ENCODE results near the gene CELF4. TPM values are rescaled to one million over a fixed set of nuclear protein-coding genes. Genes with fewer than 3 reads are reported as not detected.
"Not testable (repeated sequence)": the region's sequence is repeated elsewhere in the genome, so short reads cannot be mapped to it uniquely, and the experiment has no call there.

Gene CELF4
- polyA plus RNA-seq, 5 donors: 7.1 to 8.8 (median 8.5) TPM

- DNase-seq: no peak
These were observed 204.1 kb downstream of the CELF4 start for GRCh38 chr18:37361335-37362157.

GRCh38 chr18:37358061-37358460, 207.5 kb downstream of the CELF4 start:
- not testable (repeated sequence) for DNase-seq

DNA sequence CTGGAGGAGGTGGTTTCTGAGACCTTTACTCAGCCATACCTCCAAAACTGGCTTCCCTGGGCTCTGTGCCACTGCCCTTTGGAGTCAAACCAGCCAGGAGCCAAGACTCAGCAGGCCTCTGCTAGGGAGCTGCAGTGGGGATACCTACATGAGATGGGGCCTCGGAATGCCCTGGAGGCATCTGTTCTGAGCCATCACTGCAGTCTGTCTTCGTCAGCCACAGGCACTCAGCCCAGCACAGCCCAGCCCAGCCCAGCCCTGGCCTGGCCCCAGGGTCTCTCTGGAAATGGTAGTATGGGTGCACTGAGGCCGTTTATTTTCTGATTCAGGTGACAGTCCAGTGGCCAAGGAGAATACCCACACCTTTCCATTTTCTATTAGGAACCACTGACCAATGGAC, 209.8 kb downstream of the CELF4 start:
- no peak for DNase-seq

DNA sequence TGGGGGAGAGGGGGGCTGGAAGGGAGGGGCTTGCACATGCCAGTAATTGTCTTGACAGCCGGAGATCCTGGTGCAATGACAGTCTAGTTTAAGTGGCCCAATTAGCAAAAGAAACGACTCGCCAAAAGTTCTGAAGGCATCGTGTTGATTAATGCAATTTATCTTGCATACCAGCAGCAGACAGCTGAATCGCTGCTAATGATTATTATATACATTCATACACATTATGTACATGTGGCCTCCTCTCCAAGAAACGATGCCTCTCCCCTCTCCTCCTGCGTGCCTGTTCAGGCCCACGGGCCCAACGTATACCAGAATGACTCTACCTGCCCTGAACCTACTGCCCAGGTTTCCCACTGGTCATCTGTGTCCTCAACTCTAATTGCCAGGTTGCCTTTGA, 214.5 kb downstream of the CELF4 start:
- no peak for DNase-seq

- no peak for DNase-seq
These were observed 216.9 kb downstream of the CELF4 start for GRCh38 chr18:37348729-37349128.

GRCh38 chr18:37346048-37346447, 219.6 kb downstream of the CELF4 start:
- no peak for DNase-seq

DNA sequence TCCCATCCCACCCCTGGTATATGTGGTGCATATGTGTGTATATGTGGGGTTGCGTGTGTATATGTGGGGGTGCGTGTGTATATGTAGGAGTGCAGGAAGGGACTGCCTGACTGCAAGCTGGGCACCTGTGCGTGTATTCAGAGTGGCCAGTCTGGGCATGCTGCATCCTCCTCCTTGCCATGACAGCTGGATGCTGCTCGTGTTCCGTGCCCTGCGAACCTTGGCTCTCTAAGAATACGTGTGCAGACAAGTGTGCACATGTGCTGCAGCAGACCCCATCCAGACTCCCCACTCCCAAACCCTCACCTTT, 222.1 kb downstream of the CELF4 start:
- DNase-seq: no peak

GRCh38 chr18:37341473-37342086, 224.0 kb downstream of the CELF4 start:
- DNase-seq: no peak

DNA sequence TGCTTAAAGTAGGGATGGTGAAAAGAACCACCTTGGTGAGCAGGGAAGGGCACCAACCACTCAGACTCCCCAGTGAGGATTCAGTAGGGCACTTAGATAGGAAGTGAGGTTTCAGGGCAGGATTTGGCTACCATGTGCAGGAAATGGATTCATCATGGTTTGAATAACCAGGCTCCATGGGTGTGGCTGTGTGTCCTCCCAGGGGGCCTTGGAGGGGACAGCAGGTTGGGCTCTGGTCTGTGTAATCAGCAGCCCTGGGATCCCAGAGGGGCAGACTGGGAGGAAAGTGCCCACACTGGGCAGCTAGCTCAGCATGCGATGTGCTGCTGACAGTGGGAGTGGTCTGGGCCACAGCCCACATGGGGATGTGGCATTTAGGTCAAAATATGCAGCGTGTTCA, 224.6 kb downstream of the CELF4 start:
- DNase-seq: no peak

GRCh38 chr18:37339701-37340215, 225.8 kb downstream of the CELF4 start:
- no peak for DNase-seq

DNA sequence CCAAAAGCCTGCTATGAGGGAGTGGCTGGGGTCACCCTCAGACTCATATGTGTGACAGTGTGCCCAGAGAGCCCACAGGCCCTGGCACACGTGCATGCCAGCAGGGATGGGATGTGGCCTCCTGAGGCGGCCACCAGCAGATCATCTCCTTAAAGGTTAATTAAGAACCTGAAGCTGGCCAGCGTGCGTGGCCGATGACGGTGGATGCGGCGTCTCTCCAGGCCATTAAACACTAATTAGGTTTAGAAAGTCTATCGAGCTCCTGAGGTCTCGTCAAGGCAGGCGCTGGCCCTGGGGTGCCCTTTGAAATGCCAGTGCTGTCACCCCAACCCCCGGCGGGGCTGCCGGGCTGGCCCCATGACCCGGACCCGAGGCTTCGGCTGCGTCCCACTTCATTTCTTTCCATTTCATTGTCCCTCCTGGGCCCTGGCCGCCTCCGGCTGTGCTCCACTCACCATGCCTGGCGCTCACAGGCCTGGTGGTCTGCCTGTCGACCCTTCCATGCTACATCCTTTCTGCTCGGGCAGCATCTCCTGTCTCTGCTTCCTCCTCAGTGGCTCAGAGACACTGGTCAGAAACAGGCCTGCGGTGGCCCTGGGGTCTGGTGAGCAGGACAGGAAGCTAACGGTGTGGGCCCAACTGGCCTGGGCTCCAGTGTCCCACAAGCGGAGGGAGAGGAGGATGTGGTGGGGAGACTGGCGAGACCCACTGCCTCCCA, 228.9 kb downstream of the CELF4 start:
- DNase-seq: no peak

- DNase-seq: no peak
These were observed 230.2 kb downstream of the CELF4 start for GRCh38 chr18:37335409-37335736.

GRCh38 chr18:37334631-37335408, 230.8 kb downstream of the CELF4 start:
- no peak for DNase-seq

DNA sequence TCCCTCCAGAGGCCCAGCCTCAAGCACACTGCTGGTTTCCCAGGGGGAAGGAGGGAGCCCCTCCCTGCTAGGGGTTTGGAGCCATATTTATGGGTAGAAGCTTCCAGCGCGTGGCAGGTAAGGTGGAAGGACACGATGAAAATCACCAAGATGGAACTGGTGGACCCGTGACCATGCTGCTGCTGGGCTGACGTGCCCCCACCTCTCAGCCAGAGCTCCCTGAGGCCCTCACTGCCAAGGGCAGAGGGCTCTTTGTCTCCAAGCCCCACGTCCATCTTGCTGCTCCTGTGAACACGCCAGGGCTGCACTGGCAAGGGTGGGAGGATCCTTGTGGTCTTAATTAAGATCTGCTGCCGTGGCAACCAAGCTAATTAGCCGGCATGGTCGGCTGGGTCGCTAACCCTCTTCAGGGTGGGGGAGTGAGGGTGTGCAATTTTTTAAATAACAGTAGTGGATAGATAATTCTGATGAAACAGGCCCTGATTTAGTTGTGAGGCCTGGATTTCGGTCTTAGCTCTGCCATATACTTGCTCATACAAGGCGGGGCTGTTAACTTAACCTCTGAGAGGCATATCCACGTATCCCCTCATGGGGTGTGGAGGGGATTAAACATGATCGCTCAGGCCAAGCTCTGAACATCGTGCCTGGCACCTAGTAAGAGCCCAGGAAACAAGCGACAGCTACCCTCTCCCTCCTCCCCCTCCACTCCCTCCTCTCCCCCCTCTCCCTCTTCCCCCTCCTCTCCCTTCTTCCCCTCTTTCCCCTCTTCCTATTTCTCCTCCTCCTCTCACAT, 232.8 kb downstream of the CELF4 start:
- no peak for DNase-seq

DNA sequence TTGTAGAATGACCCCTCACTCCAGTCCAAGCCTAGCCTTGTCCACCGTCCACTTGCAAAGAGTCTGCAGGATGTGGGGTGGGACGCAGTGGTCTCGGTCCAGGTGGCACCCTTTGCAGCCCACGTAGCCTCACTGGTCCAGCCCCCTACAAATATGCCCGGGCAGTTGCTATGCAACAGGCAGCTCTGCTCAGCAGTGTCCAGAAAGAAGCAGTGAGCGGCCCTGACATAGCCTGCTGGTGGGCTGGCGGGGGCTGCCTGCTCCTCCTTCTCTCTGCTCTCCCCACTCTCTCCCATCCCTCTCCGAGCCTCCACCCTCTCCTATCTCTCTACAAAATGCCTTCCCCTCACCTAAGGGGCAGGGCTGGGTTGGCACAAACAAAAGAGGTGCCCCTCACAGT, 233.4 kb downstream of the CELF4 start:
- DNase-seq: no peak

- no peak for DNase-seq
These were observed 235.4 kb downstream of the CELF4 start for GRCh38 chr18:37330173-37330572.

- DNase-seq: no peak
These were observed 236.5 kb downstream of the CELF4 start for GRCh38 chr18:37328946-37329719.

DNA sequence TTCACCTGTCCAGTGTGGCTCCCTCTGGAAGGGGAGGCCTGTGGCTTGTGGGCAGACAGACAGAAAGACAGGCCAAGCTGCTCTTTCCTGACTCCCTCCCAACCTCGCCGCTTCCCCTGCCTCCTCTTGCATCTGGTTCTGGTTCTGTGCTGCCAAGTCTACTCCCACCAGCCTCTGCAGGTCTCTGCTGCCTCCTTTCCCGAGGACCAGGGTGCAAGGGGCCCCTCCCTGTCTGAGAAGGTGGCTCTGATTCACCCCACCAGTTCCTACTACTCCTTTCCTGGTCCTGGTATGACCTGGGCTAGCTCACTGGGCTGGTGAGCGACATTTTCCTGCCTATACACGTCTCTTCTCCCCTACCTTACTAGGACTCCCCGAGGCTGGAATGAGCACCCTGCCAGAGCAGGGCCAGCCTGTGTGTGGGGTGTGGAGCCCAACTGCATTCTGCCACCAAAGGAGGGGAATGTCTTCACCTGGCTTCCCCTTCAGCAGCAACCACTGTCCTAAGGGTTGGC, 238.5 kb downstream of the CELF4 start:
- no peak for DNase-seq

- peak in 1 of 2 donors; percentile 49 for DNase-seq
These were observed 243.0 kb downstream of the CELF4 start for GRCh38 chr18:37322492-37323035.
